Mesothelial cell of epicardium (in vitro differentiated cells): ENCODE data around the gene ELAPOR2. TPM values are rescaled to one million over a fixed set of nuclear protein-coding genes. Genes with fewer than 3 reads are reported as not detected.

ENCODE experiments used
- DNase-seq, 2 experiments: peaks; one replicate each; pipeline ENCODE4 v3.0.0; 2021; ENCODE audit warnings: low spot score in 2 of 2; ENCODE audit not compliant: unreplicated experiment in 2 of 2
- H3K27ac Mint-ChIP-seq: 2 replicates; pipeline ENCODE4 v1.8.0; 2021; ENCODE audit warnings: mixed read lengths
- H3K27me3 Mint-ChIP-seq: 2 replicates; pipeline ENCODE4 v1.8.0; 2021; ENCODE audit warnings: low read depth, mixed read lengths
- H3K36me3 Mint-ChIP-seq: 2 replicates; pipeline ENCODE4 v1.8.0; 2021; ENCODE audit warnings: mixed read lengths
- H3K4me1 Mint-ChIP-seq: 2 replicates; pipeline ENCODE4 v1.8.0; 2021; ENCODE audit warnings: mixed read lengths
- H3K4me3 Mint-ChIP-seq: 2 replicates; pipeline ENCODE4 v1.8.0; 2021; ENCODE audit warnings: mild to moderate bottlenecking, moderate library complexity, mixed read lengths
- H3K9me3 Mint-ChIP-seq: 2 replicates; pipeline ENCODE4 v1.8.0; 2021; ENCODE audit warnings: mixed read lengths
- CTCF ChIP-seq: fragments of 200-600 bp; sonication (generic); IDR thresholded peaks from one replicate; pipeline ENCODE4 v1.5.0; 2021; ENCODE audit warnings: antibody characterized with exemption; ENCODE audit not compliant: unreplicated experiment
- total RNA-seq: library from RNA; stranded (reverse); gene quantifications from 3 replicates; pipeline ENCODE4 v1.2.1, GENCODE V29; 2021

ELAPOR2 gene
- total RNA-seq, 1 donor from 2014 or later: 55.2 TPM

GRCh38 chr7:87038993-87039690 lies 20.3 kb downstream of the ELAPOR2 start:
- H3K4me1 Mint-ChIP-seq: peaks cover 12% of the 10 kb centered on the region
- no peak for TF ChIP-seq CTCF
- H3K4me3 Mint-ChIP-seq: peak overlapping the region; percentile 74
- no peak for DNase-seq
- H3K27me3 Mint-ChIP-seq: no peaks in the 10 kb centered on the region
- peak overlapping the region; percentile 98 for H3K27ac Mint-ChIP-seq
- peaks cover 5% of the 10 kb centered on the region for H3K36me3 Mint-ChIP-seq
- H3K9me3 Mint-ChIP-seq: peaks cover 6% of the 10 kb centered on the region

GRCh38 chr7:87036985-87037384 lies 22.5 kb downstream of the ELAPOR2 start:
- Mint-ChIP-seq H3K4me3 (no peak overlapping the region), H3K4me1 (peaks cover 20% of the 10 kb centered on the region), H3K27ac (no peak overlapping the region)

GRCh38 chr7:87032604-87033339 lies 26.7 kb downstream of the ELAPOR2 start:
- Mint-ChIP-seq H3K27me3 (no peaks in the 10 kb centered on the region), H3K9me3 (no peaks in the 10 kb centered on the region), H3K27ac (peak overlapping the region; percentile 15), H3K4me3 (no peak overlapping the region), H3K36me3 (peaks cover 2% of the 10 kb centered on the region), H3K4me1 (peaks cover 14% of the 10 kb centered on the region)
- DNase-seq: no peak
- no peak for TF ChIP-seq CTCF

More at GRCh38 chr7:87036985-87037384, 22.5 kb downstream of the ELAPOR2 start:
- Mint-ChIP-seq H3K9me3 (no peaks in the 10 kb centered on the region), H3K36me3 (no peaks in the 10 kb centered on the region), H3K27me3 (no peaks in the 10 kb centered on the region)
- TF ChIP-seq CTCF: no peak
- DNase-seq: no peak

DNA sequence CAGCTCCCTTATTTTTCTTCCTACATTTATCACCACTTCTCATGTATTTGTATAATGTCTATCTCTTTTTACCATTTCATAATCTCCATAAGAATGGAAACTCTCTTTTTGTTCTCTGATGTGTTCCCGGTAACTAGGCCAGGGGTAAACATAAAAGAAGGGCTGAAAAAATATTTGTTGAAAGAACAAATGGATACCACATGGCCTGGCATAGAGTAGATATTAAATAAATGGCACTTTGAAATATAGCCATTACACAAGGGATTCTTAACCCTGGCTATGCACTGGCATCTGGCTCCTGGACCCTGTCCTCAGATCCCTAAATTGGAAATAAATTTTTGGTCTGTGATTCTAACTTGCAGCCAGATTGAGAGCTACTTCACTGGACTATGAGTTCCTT lies 30.4 kb downstream of the ELAPOR2 start:
- no peak overlapping the region for H3K27ac Mint-ChIP-seq

DNA sequence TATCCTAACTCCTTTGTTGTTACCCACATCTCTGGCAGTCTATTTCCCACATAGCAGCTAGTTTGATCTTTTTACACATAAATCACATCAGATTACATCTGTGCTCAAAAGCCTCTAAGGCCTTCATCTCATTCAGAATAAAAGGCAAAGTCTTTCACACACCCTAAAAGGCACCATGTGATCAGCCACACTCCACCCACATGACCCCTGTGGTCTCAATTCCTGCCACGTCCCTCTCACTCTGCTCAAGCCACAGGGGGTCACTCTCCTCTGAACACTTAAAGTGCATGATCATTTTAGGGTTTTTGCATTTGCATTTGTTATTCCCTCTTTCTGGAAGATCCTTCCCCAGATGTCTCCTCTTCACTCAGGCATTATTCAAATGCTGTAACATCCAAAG lies 30.8 kb downstream of the ELAPOR2 start:
- Mint-ChIP-seq H3K36me3 (peaks cover 7% of the 10 kb centered on the region), H3K4me1 (peaks cover 9% of the 10 kb centered on the region), H3K4me3 (no peak overlapping the region), H3K27ac (no peak overlapping the region), H3K9me3 (peaks cover 3% of the 10 kb centered on the region), H3K27me3 (no peaks in the 10 kb centered on the region)
- TF ChIP-seq CTCF: no peak
- no peak for DNase-seq

More for the DNA sequence above, 30.4 kb downstream of the ELAPOR2 start:
- Mint-ChIP-seq H3K4me3 (no peak overlapping the region), H3K36me3 (peaks cover 5% of the 10 kb centered on the region), H3K4me1 (peaks cover 9% of the 10 kb centered on the region), H3K9me3 (peaks cover 1% of the 10 kb centered on the region), H3K27me3 (no peaks in the 10 kb centered on the region)
- DNase-seq: no peak
- no peak for TF ChIP-seq CTCF
